Smooth muscle cell of trachea (primary cell): Measurements from ENCODE around the gene CARS2. TPM values are rescaled to one million over a fixed set of nuclear protein-coding genes. Genes with fewer than 3 reads are reported as not detected.

Experiments
- total RNA-seq: library from RNA; depleted of rRNA; stranded (reverse); fragments of >200 nt; gene quantifications from 2 replicates; pipeline ENCODE4 v1.2.1, GENCODE V29; 2014

Gene CARS2, protein sequence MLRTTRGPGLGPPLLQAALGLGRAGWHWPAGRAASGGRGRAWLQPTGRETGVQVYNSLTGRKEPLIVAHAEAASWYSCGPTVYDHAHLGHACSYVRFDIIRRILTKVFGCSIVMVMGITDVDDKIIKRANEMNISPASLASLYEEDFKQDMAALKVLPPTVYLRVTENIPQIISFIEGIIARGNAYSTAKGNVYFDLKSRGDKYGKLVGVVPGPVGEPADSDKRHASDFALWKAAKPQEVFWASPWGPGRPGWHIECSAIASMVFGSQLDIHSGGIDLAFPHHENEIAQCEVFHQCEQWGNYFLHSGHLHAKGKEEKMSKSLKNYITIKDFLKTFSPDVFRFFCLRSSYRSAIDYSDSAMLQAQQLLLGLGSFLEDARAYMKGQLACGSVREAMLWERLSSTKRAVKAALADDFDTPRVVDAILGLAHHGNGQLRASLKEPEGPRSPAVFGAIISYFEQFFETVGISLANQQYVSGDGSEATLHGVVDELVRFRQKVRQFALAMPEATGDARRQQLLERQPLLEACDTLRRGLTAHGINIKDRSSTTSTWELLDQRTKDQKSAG
- total RNA-seq: 77.1 and 152 TPM in 2 replicates

DNA sequence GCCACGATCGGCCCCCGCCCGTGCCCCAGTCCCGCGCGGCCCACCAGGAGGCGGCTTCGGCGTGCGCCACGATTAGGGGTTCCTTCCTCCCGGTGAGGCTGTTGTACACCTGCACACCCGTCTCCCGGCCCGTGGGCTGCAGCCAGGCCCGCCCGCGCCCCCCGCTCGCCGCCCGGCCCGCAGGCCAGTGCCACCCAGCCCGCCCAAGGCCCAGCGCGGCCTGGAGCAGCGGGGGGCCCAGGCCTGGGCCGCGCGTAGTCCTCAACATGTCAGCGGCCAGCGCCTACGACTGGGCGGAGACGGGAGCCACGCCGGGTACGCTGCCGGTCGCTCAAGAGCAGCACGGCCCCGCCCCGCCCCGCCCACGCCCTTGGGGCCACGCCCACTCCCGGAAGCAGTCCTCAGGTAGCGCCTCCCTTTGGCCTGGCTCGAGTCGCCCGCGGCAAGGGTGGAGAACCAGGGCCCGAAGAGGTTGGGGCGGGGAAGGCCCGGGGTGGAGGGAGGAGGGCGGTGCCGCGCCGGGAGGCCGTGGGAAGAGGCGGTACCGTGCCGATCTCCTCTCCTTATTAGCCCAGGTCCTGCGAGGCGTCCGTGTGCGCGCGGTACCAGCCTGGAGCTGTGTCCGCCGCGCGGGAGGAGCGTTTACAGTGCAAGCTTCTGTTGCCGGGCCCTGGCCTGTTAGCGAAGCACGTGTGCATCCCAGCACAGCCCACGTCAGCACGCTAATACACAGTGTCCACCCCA lies at the start of gene CARS2:
Gene CARS2, minus strand, starts transcription at position 291 of the 744 bp plus-strand sequence. Its CDS starts 23 bp downstream, at position 268.

DNA sequence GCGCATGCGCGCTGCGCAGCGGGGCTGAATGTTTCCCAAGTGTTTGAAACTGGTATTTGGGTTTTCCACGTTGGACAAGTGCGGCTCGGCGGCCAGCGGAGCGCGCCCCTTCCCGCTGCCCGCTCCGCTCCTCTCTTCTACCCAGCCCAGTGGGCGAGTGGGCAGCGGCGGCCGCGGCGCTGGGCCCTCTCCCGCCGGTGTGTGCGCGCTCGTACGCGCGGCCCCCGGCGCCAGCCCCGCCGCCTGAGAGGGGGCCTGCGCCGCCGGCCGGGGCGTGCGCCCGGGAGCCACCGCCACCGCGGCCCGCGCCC lies 7.7 kb upstream of the CARS2 start, which contains the start of gene ING1:
Gene ING1, plus strand, starts transcription at position 59 of the 311 bp plus-strand sequence. CDS start 450 bp downstream, outside the sequence.

DNA sequence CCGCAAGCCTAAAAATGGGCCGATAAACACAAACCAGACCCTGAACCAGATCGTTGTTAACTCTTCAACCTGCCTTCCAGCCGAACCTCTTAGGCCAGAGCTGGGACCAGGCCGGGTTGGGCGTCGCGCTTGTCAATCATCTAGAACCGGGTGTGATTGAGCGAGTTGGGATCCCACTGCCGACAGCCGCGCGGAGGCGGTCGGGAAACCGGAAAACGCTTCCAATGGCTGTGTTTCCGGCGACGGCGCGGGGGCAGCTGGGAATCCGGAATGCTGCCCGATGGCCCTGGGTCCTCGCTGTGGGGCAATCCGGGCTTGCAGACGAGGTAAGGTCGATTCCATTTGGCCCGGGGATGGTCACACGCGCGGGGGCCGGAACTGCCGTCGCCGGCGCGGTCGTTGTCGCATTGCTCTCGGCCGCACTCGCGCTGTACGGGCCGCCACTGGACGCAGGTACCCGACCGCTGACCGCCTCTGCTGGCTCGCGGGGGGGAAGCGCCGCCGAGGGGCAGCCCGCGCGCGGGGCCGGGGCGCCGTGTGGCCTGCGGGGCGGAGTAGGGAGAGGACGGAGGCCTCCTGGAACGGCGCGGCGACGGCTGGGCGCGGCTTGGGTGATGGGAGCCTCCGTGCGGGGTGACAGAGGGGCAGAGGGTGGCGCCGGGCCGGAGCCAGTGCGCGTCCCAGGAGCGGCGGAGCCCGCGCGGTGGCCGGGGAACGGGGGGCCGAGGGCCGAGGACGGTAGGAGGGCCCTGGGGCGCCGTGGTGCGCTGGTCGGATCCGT lies 90.4 kb downstream of the CARS2 start, which contains the start of gene NAXD:
Gene NAXD, plus strand, starts transcription at position 224 of the 781 bp plus-strand sequence. Its CDS starts 57 bp downstream, at position 281.

Other genes starting within 250 kb of the CARS2 start
- 3.3 and 8.3 TPM in 2 replicates for gene RAB20, start 144.4 kb downstream of the CARS2 start, total RNA-seq
- gene NAXD, start 90.6 kb downstream of the CARS2 start, total RNA-seq: 26.5 TPM in 2 replicates
- gene ING1, start 7.6 kb upstream of the CARS2 start, total RNA-seq: 12.5 and 15.4 TPM in 2 replicates
- gene ANKRD10, start 209.0 kb upstream of the CARS2 start, total RNA-seq: 102 and 148 TPM in 2 replicates